HL-60 (cell line): ENCODE measurements around the gene ANKRD11.

Experiments
- CTCF ChIP-seq: IDR thresholded peaks from one replicate; pipeline ENCODE4 v1.5.1; 2011; ENCODE audit warnings: low read length, control low read depth, inconsistent platforms; ENCODE audit not compliant: insufficient read depth
- POLR2AphosphoS5 ChIP-seq: IDR thresholded peaks from 2 replicates; pipeline ENCODE4 v1.6.1; 2012; ENCODE audit warnings: low read depth
- REST ChIP-seq: IDR thresholded peaks from 2 replicates; pipeline ENCODE4 v1.6.1; 2012; ENCODE audit warnings: low read depth; ENCODE audit not compliant: insufficient replicate concordance

GRCh38 chr16:89498839-89499238, 8.5 kb upstream of the ANKRD11 start:
- TF ChIP-seq CTCF = no peak
- no peak for TF ChIP-seq REST
- no peak for TF ChIP-seq POLR2AphosphoS5
